ENCODE data around the gene IL7R. TPM values are rescaled to one million over a fixed set of nuclear protein-coding genes. Genes with fewer than 3 reads are reported as not detected.

IL7R gene
- 100 to 1,000 TPM; 136 to 142 TPM for total RNA-seq

- Mint-ChIP-seq H3K36me3 (ENCODE audit: low read depth) (peaks cover 93% of the 10 kb centered on the region), H3K4me1 (ENCODE audit: low read depth) (peaks cover 66% of the 10 kb centered on the region), H3K9me3 (no peaks in the 10 kb centered on the region), H3K27ac (peak within 1 kb of the TSS; percentile 99), H3K27me3 (no peaks in the 10 kb centered on the region), H3K4me3 (peak within 1 kb of the TSS; percentile 95)
- CTCF ChIA-PET, result interaction anchor here (1.0 to 11.9 kb wide), 13 partner anchors 24 to 239 kb away, joined by 3 to 101 read pairs (median 4); partner anchors contain the start of gene SPEF2
- DNase-seq, result no peak
- intact Hi-C loops (cut with micrococcal nuclease), result loop anchor here (2.0 to 5.0 kb wide), 8 partner anchors 35 to 240 kb away; partner anchors contain the start of gene SPEF2
- TF ChIP-seq CTCF (IDR thresholded peaks at IDR 0.05), result no peak
- POLR2A ChIA-PET, result interaction anchor here (0.8 to 15.5 kb wide), 20 partner anchors 9 to 198 kb away, joined by 3 to 253 read pairs (median 26); no protein-coding TSS in a partner anchor
- peak; percentile 50 for ATAC-seq
Observed at GRCh38 chr5:35856765-35857351, at the start of gene IL7R. Gene IL7R (plus strand): TSS chr5:35856891. CDS start chr5:35856978, 87 bp downstream.

DNA sequence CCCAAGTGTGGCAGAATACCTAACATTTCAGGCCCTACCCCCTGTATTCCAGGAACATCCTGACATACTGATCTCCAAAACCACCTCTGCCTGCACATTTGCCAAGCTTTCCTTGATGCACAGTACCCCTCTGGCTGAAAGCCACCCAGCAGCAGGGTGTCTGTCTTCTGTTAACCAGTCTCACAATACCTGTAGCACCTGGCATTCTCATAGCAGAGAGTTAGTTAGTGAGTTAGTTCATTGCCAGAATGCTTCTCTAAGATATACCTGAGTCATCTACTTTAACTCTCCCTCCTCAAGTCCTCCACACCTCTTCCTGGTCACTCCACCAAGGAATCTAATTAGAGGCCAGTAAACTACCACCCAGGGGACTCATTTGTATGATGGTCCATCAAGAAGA, 46.1 kb upstream of the IL7R start:
- intact Hi-C loops (cut with micrococcal nuclease), result loop anchor here (2.0 kb wide), 3 partner anchors 16 to 46 kb away; partner anchors contain the start of gene IL7R
- Mint-ChIP-seq H3K36me3 (ENCODE audit: low read depth) (peaks cover 15% of the 10 kb centered on the region), H3K4me1 (ENCODE audit: low read depth) (peaks cover 67% of the 10 kb centered on the region), H3K27me3 (no peaks in the 10 kb centered on the region), H3K27ac (peak overlapping the region; percentile 93), H3K4me3 (peak overlapping the region; percentile 1), H3K9me3 (peaks cover 3% of the 10 kb centered on the region)
- CTCF ChIA-PET, result interaction anchor here (1.1 to 3.6 kb wide), 3 partner anchors 11 to 25 kb away, joined by 4 to 14 read pairs (median 12); no protein-coding TSS in a partner anchor
- POLR2A ChIA-PET, result interaction anchor here (0.8 to 5.9 kb wide), 12 partner anchors 11 to 113 kb away, joined by 3 to 40 read pairs (median 4); partner anchors contain the start of gene IL7R
- no peak for DNase-seq
- ATAC-seq, result peak; percentile 41
- TF ChIP-seq CTCF (IDR thresholded peaks at IDR 0.05), result no peak

DNA sequence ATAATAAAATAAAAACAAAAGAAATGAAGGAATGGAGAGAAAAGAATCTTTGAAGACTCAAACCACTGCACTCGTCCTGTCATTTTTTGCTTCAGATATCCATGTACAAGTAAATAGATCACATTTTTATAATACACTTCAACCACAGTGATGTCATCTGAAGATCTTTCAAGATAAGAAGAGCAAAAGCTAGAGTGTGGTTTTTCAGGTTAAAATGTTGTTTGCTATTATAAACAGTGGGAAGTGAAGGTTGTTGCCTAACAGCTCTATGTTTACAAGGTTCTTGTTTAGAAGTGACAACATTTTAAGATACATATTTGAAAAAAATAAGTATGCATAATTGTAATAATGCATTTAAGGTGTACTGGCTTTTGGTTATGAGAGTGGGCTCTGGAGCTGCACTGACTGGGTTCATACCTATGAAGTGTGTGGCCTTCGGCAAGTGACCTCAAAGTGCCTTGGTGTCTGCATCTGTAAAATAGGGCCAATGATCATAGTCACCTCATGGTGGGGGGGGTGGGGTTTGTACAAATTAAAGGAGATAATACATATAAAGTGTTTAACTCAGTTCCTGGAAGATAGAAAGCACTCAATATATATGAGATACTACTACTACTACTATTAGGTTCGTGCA, 45.5 kb upstream of the IL7R start:
- Mint-ChIP-seq H3K27me3 (no peaks in the 10 kb centered on the region), H3K4me1 (ENCODE audit: low read depth) (peaks cover 64% of the 10 kb centered on the region), H3K36me3 (ENCODE audit: low read depth) (peaks cover 15% of the 10 kb centered on the region), H3K27ac (peak overlapping the region; percentile 88), H3K4me3 (peak overlapping the region; percentile 13), H3K9me3 (peaks cover 3% of the 10 kb centered on the region)
- ATAC-seq (peak; percentile 65), DNase-seq (peak; percentile 79)
- ChIA-PET CTCF (interaction anchor here (0.8 to 3.6 kb wide), 6 partner anchors 10 to 113 kb away, joined by 3 to 14 read pairs (median 4); no protein-coding TSS in a partner anchor), POLR2A (interaction anchor here (0.6 to 5.9 kb wide), 13 partner anchors 11 to 154 kb away, joined by 3 to 40 read pairs (median 4); partner anchors contain the start of gene IL7R)
- TF ChIP-seq CTCF (IDR thresholded peaks at IDR 0.05), result no peak
- intact Hi-C loops (cut with micrococcal nuclease), result loop anchor here (2.0 kb wide), 3 partner anchors 16 to 46 kb away; partner anchors contain the start of gene IL7R

- ATAC-seq, result no peak
- DNase-seq, result no peak
- Mint-ChIP-seq H3K27me3 (no peaks in the 10 kb centered on the region), H3K27ac (peak overlapping the region; percentile 78), H3K9me3 (peaks cover 3% of the 10 kb centered on the region), H3K4me1 (ENCODE audit: low read depth) (peaks cover 48% of the 10 kb centered on the region), H3K36me3 (ENCODE audit: low read depth) (peaks cover 9% of the 10 kb centered on the region), H3K4me3 (no peak overlapping the region)
- POLR2A ChIA-PET, result interaction anchor here (1.0 to 5.9 kb wide), 7 partner anchors 10 to 90 kb away, joined by 3 to 40 read pairs (median 7); partner anchors contain the start of gene IL7R
- CTCF ChIA-PET, result interaction anchor here (1.0 to 2.6 kb wide), 10 partner anchors 10 to 377 kb away, joined by 3 to 27 read pairs (median 4); no protein-coding TSS in a partner anchor
- no peak for TF ChIP-seq CTCF (IDR thresholded peaks at IDR 0.05)
- intact Hi-C loops (cut with micrococcal nuclease), result no loop called here
Observed at GRCh38 chr5:35813521-35813920, 43.2 kb upstream of the IL7R start.
